Upper lobe of left lung (tissue), 4 donors: ENCODE measurements around the gene SGMS1.

Source experiments
- CTCF ChIP-seq, 6 experiments: fragments of 450-650 bp in 4 of 6; fragments of 200-600 bp in 2 of 6; sonication (generic) in 2 of 6; IDR thresholded peaks; one replicate each; pipeline ENCODE4 v1.5.1; 2016 to 2019; ENCODE audit warnings: antibody characterized with exemption in 6 of 6
- EP300 ChIP-seq, 4 donors: sonication (generic); formaldehyde crosslinking; IDR thresholded peaks; one replicate each; pipeline ENCODE4 v1.5.1; 2017; ENCODE audit warnings: antibody characterized with exemption in 4 of 4, control low read depth in 2 of 4
- POLR2A ChIP-seq, 4 donors: fragments of 450-650 bp; IDR thresholded peaks; one replicate each; pipeline ENCODE4 v1.5.1; 2016 to 2017; ENCODE audit warnings: antibody characterized with exemption in 4 of 4, mild to moderate bottlenecking in 2 of 4
- POLR2AphosphoS5 ChIP-seq, 2 donors: sonication (generic); formaldehyde crosslinking; IDR thresholded peaks; one replicate each; pipeline ENCODE4 v1.5.1; 2017; ENCODE audit warnings: antibody characterized with exemption in 2 of 2

GRCh38 chr10:50635286-50635685 is 11.5 kb upstream of the SGMS1 start:
- TF ChIP-seq POLR2A (IDR thresholded peaks at IDR 0.05): no peak
- no peak for TF ChIP-seq CTCF (IDR thresholded peaks at IDR 0.05)
- no peak for TF ChIP-seq EP300 (IDR thresholded peaks at IDR 0.05)
- no peak for TF ChIP-seq POLR2AphosphoS5 (IDR thresholded peaks at IDR 0.05)
